DND-41 (cell line): ENCODE data around the gene SMPD4.

Source experiments
- EZH2 ChIP-seq: IDR thresholded peaks from 3 replicates; pipeline ENCODE4 v1.6.1; 2012; ENCODE audit warnings: borderline replicate concordance, low read depth, mild to moderate bottlenecking, moderate library complexity, low read length, inconsistent platforms; ENCODE audit not compliant: severe bottlenecking
- TF ChIP-seq, protein P1 (sequence below): IDR thresholded peaks from 2 replicates; pipeline ENCODE4 v1.5.1; 2012; ENCODE audit warnings: borderline replicate concordance, low read length, moderate library complexity, mild to moderate bottlenecking; ENCODE audit not compliant: poor library complexity, severe bottlenecking; ENCODE audit errors: extremely low read depth

GRCh38 chr2:130187268-130187667 lies 5.9 kb upstream of the SMPD4 start:
- no peak for TF ChIP-seq EZH2
- TF ChIP-seq, protein P1, sequence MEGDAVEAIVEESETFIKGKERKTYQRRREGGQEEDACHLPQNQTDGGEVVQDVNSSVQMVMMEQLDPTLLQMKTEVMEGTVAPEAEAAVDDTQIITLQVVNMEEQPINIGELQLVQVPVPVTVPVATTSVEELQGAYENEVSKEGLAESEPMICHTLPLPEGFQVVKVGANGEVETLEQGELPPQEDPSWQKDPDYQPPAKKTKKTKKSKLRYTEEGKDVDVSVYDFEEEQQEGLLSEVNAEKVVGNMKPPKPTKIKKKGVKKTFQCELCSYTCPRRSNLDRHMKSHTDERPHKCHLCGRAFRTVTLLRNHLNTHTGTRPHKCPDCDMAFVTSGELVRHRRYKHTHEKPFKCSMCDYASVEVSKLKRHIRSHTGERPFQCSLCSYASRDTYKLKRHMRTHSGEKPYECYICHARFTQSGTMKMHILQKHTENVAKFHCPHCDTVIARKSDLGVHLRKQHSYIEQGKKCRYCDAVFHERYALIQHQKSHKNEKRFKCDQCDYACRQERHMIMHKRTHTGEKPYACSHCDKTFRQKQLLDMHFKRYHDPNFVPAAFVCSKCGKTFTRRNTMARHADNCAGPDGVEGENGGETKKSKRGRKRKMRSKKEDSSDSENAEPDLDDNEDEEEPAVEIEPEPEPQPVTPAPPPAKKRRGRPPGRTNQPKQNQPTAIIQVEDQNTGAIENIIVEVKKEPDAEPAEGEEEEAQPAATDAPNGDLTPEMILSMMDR: no peak
